Mesenchymal stem cell (in vitro differentiated cells and primary cell): ENCODE results near the gene NRIP3.

Source experiments
- DNase-seq: peaks from one replicate; pipeline ENCODE4 v3.0.0-alpha.2; 2013
- H2AFZ ChIP-seq: one replicate; pipeline ENCODE4 v1.6.1; 2013; ENCODE audit warnings: low read depth, mild to moderate bottlenecking, control low read depth, inconsistent platforms, low read length, moderate library complexity
- H2AK5ac ChIP-seq: 2 replicates; pipeline ENCODE4 v1.6.1; 2013; ENCODE audit warnings: low read length, moderate library complexity, mild to moderate bottlenecking, inconsistent platforms; ENCODE audit not compliant: severe bottlenecking
- H2BK120ac ChIP-seq: one replicate; pipeline ENCODE4 v1.6.1; 2013; ENCODE audit warnings: low read depth, mild to moderate bottlenecking, inconsistent platforms, low read length, moderate library complexity
- H2BK12ac ChIP-seq, 2 experiments: one replicate each; pipeline ENCODE4 v1.6.1; 2013; ENCODE audit warnings: inconsistent platforms in 2 of 2, low read length in 2 of 2, mild to moderate bottlenecking in 2 of 2, moderate library complexity in 2 of 2, control low read depth in 1 of 2
- H2BK15ac ChIP-seq: one replicate; pipeline ENCODE4 v1.6.1; 2013; ENCODE audit warnings: mild to moderate bottlenecking, low read depth, inconsistent platforms; ENCODE audit not compliant: poor library complexity, severe bottlenecking
- H2BK5ac ChIP-seq: 2 replicates; pipeline ENCODE4 v1.6.1; 2013; ENCODE audit warnings: low read depth, mild to moderate bottlenecking, low read length, control low read depth, inconsistent platforms; ENCODE audit not compliant: poor library complexity, severe bottlenecking
- H3K14ac ChIP-seq, 2 experiments: one replicate each; pipeline ENCODE4 v1.6.1; 2013; ENCODE audit warnings: inconsistent platforms in 2 of 2, low read length in 2 of 2, control low read depth in 1 of 2, mild to moderate bottlenecking in 1 of 2, moderate library complexity in 1 of 2
- H3K18ac ChIP-seq, 2 experiments: one replicate each; pipeline ENCODE4 v1.6.1; 2013; ENCODE audit warnings: inconsistent platforms in 2 of 2, low read length in 2 of 2, control low read depth in 1 of 2, low read depth in 1 of 2, mild to moderate bottlenecking in 1 of 2
- H3K23ac ChIP-seq, 2 experiments: one replicate each; pipeline ENCODE4 v1.6.1; 2013; ENCODE audit warnings: inconsistent platforms in 2 of 2, low read length in 2 of 2, mild to moderate bottlenecking in 2 of 2, moderate library complexity in 2 of 2, control low read depth in 1 of 2
- H3K27ac ChIP-seq: 2 replicates; pipeline ENCODE4 v1.5.1; 2013; ENCODE audit warnings: mild to moderate bottlenecking, moderate library complexity, low read length, control low read depth, inconsistent platforms; ENCODE audit not compliant: poor library complexity, severe bottlenecking
- H3K27me3 ChIP-seq, 2 experiments: 2 replicates each; pipeline versions ENCODE4 v1.6.1 to v1.7.0; 2013; ENCODE audit warnings: low read length in 2 of 2, mild to moderate bottlenecking in 2 of 2, moderate library complexity in 2 of 2, control low read depth in 1 of 2, inconsistent platforms in 1 of 2; ENCODE audit not compliant: control insufficient read depth in 1 of 2, insufficient read depth in 1 of 2
- H3K36me3 ChIP-seq, 2 experiments: 2 replicates each; pipeline versions ENCODE4 v1.6.1 to v1.7.0; 2013; ENCODE audit warnings: low read length in 2 of 2, control low read depth in 1 of 2, inconsistent platforms in 1 of 2, low read depth in 1 of 2, mild to moderate bottlenecking in 1 of 2; ENCODE audit not compliant: insufficient read depth in 2 of 2, control insufficient read depth in 1 of 2
- H3K4ac ChIP-seq, 2 experiments: one replicate each; pipeline ENCODE4 v1.6.1; 2013; ENCODE audit warnings: inconsistent platforms in 2 of 2, low read length in 2 of 2, mild to moderate bottlenecking in 2 of 2, moderate library complexity in 2 of 2, control low read depth in 1 of 2, low read depth in 1 of 2
- H3K4me1 ChIP-seq: 2 replicates; pipeline ENCODE4 v1.6.1; 2013; ENCODE audit warnings: low read depth, low read length, control low read depth; ENCODE audit not compliant: control insufficient read depth, insufficient read depth
- H3K4me2 ChIP-seq: 2 replicates; pipeline ENCODE4 v1.6.1; 2013; ENCODE audit warnings: low read length, mild to moderate bottlenecking, inconsistent platforms; ENCODE audit not compliant: poor library complexity, severe bottlenecking
- H3K4me3 ChIP-seq, 2 experiments: 2 replicates each; pipeline versions ENCODE4 v1.5.1 to v1.7.0; 2013; ENCODE audit warnings: low read length in 2 of 2, mild to moderate bottlenecking in 2 of 2, control low read depth in 1 of 2, low read depth in 1 of 2; ENCODE audit not compliant: insufficient read depth in 1 of 2
- H3K79me1 ChIP-seq: replicated peaks from 2 replicates; pipeline ENCODE4 v1.6.1; 2013; ENCODE audit warnings: mild to moderate bottlenecking, control low read depth, low read length, inconsistent platforms; ENCODE audit not compliant: poor library complexity, severe bottlenecking
- H3K9ac ChIP-seq: 2 replicates; pipeline ENCODE4 v1.7.0; 2013; ENCODE audit warnings: mild to moderate bottlenecking, low read length, moderate library complexity
- H3K9me3 ChIP-seq: 2 replicates; pipeline ENCODE4 v1.7.0; 2013; ENCODE audit warnings: mild to moderate bottlenecking, low read length; ENCODE audit not compliant: control insufficient read depth
- H4K8ac ChIP-seq: one replicate; pipeline ENCODE4 v1.6.1; 2013; ENCODE audit warnings: inconsistent platforms, mild to moderate bottlenecking, low read length, moderate library complexity
- H4K91ac ChIP-seq: one replicate; pipeline ENCODE4 v1.6.1; 2013; ENCODE audit warnings: mild to moderate bottlenecking, low read length, inconsistent platforms
- WGBS: methylation state at CpG from one replicate; pipeline ENCODE4 v1.1.7; 2013; ENCODE audit warnings: mixed read lengths; 5-methylcytosine and 5-hydroxymethylcytosine counted together

Gene NRIP3

DNA sequence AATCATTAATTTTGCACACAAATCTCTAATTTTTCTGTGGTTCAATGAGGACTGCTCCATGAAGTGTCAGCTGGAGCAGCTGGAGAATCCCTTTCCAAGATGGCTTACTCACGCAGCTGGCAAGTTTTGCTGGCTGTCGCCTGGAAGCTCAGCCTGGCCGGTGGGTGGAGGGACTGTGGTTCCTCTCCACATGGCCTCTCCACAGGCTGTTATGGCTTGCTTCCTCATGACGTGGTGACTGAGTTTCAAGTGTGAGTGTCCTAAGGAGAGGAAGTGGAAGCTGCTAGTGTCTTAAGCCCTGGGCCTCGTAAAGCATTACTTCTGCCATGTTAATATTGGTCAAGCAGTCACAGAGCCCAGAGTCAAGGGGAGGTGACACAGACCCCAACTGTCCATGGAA, 14.0 kb upstream of the NRIP3 start:
- H2BK15ac ChIP-seq, result no peak overlapping the region
- H2BK120ac ChIP-seq, result no peak overlapping the region
- no peak overlapping the region for H3K14ac ChIP-seq
- no peak overlapping the region for H2BK12ac ChIP-seq
- no peak overlapping the region for H2BK5ac ChIP-seq
- no peak overlapping the region for H2AK5ac ChIP-seq
- H3K4me3 ChIP-seq, result no peak overlapping the region
- WGBS, result 78% methylated on average over 5 of the region's 5 CpGs
- no peak overlapping the region for H3K9ac ChIP-seq
- no peaks in the 10 kb centered on the region for H3K79me1 ChIP-seq
- no peaks in the 10 kb centered on the region for H3K4me1 ChIP-seq
- DNase-seq, result peak; percentile 45
- H3K36me3 ChIP-seq, result no peaks in the 10 kb centered on the region
- no peak overlapping the region for H3K27ac ChIP-seq
- no peaks in the 10 kb centered on the region for H3K27me3 ChIP-seq
- no peaks in the 10 kb centered on the region for H3K9me3 ChIP-seq
- no peak overlapping the region for H3K4ac ChIP-seq
- H3K18ac ChIP-seq, result peak overlapping the region in 1 of 2 experiments; percentile 1
- no peak overlapping the region for H2AFZ ChIP-seq
- no peak overlapping the region for H3K23ac ChIP-seq
- no peak overlapping the region for H3K4me2 ChIP-seq
- H4K91ac ChIP-seq, result no peak overlapping the region
- H4K8ac ChIP-seq, result no peak overlapping the region

DNA sequence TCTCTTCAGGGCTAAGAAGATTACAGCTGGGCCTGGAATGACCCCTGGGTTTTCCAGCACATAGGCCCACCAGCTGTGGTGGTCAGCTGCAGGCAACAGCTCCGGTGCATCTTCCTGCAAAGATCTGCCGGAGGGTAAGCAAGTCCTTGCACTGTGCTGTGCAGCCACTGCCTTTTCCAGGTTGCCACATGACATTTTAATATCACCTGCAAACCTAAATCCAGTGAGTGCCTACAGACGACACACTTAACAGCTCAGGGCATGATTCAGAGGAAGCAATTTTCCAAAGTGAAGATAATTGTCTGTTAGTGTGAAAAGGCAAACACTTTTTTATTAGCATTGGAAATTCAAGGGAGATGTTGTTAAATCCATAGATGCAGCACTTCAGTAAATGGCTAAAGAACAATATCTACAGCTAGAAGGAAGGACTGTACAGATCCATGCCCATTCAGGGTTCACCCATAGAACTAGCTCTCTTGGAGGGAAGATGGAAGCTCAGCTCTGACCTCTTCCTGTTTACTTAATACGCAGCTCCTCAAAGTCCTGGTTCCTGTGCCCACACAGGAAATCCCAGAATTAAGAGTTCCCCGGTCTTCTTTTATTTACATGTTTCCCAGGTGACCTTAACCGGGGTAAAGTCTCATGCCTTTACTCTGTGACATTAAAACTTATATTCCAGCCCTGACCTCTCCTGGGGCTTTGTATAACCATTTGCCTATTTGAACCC, 13.3 kb upstream of the NRIP3 start:
- WGBS, result 51% methylated on average over 6 of the region's 6 CpGs
- H2BK15ac ChIP-seq, result no peak overlapping the region
- H3K27ac ChIP-seq, result no peak overlapping the region
- no peaks in the 10 kb centered on the region for H3K27me3 ChIP-seq
- H3K23ac ChIP-seq, result no peak overlapping the region
- no peak overlapping the region for H3K4me3 ChIP-seq
- no peaks in the 10 kb centered on the region for H3K4me1 ChIP-seq
- peak overlapping the region in 1 of 2 experiments; percentile 85 for H2BK12ac ChIP-seq
- peak overlapping the region in 1 of 2 experiments; percentile 66 for H3K14ac ChIP-seq
- H3K4me2 ChIP-seq, result no peak overlapping the region
- no peak overlapping the region for H2AFZ ChIP-seq
- H4K91ac ChIP-seq, result peak overlapping the region; percentile 23
- H3K9ac ChIP-seq, result no peak overlapping the region
- H3K18ac ChIP-seq, result peak overlapping the region in 1 of 2 experiments; percentile 67
- no peak for DNase-seq
- no peak overlapping the region for H3K4ac ChIP-seq
- H2AK5ac ChIP-seq, result no peak overlapping the region
- H4K8ac ChIP-seq, result peak overlapping the region; percentile 35
- no peaks in the 10 kb centered on the region for H3K79me1 ChIP-seq
- H2BK120ac ChIP-seq, result no peak overlapping the region
- H3K9me3 ChIP-seq, result no peaks in the 10 kb centered on the region
- no peaks in the 10 kb centered on the region for H3K36me3 ChIP-seq
- H2BK5ac ChIP-seq, result no peak overlapping the region

DNA sequence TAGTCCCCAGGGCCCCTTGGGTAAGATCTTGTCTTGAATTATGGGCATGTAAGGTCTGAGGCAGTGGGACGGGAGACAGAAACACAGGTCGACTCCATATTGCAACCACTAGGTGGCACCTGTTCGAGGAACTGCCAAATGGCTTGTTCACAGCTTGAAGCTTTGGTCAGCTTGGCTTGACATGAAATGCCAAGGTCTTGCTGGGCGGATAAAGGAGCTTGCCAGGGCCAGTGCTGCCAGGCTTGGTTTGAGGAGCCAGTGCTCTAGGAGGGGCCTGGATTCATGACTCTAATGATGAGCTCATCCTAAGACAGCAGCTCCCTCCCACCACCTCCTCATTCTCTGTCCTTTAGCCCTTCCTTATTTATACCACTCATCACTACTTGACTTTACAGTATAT, 11.9 kb upstream of the NRIP3 start:
- Histone ChIP-seq H2BK15ac (no peak overlapping the region), H2BK5ac (no peak overlapping the region), H3K27ac (no peak overlapping the region), H3K4me1 (no peaks in the 10 kb centered on the region), H3K4ac (no peak overlapping the region), H3K18ac (no peak overlapping the region), H3K23ac (no peak overlapping the region), H2AFZ (no peak overlapping the region), H4K8ac (no peak overlapping the region), H3K4me2 (no peak overlapping the region), H4K91ac (no peak overlapping the region), H3K4me3 (no peak overlapping the region), H3K9ac (no peak overlapping the region), H3K36me3 (no peaks in the 10 kb centered on the region), H3K14ac (no peak overlapping the region), H2BK120ac (no peak overlapping the region), H2BK12ac (no peak overlapping the region), H3K9me3 (no peaks in the 10 kb centered on the region), H2AK5ac (no peak overlapping the region), H3K27me3 (no peaks in the 10 kb centered on the region), H3K79me1 (no peaks in the 10 kb centered on the region)
- DNase-seq, result peak; percentile 80
- WGBS, result 23% methylated on average over 4 of the region's 4 CpGs

DNA sequence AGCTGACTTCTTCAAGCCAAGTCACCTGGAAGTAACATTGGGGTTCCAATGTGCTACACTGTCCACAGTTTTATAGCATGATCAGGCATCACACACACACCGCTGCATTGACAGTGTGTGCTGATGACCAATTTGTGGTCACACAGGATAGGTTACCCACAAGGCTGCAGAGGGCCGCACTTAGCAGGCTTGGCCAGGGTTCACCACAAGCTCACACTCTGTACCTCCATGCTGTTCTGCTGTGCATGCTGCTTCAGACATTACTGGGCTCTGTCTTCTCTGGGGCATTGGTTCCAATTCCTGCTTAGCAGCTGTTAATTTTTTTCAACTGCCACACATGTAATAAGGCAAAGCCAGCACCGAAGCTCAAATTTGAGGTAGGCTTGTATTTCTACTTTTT, 11.0 kb upstream of the NRIP3 start:
- H3K4me3 ChIP-seq, result no peak overlapping the region
- DNase-seq, result no peak
- H3K27me3 ChIP-seq, result no peaks in the 10 kb centered on the region
- H2BK120ac ChIP-seq, result no peak overlapping the region
- H2BK15ac ChIP-seq, result no peak overlapping the region
- H2AK5ac ChIP-seq, result no peak overlapping the region
- no peak overlapping the region for H3K27ac ChIP-seq
- H3K14ac ChIP-seq, result no peak overlapping the region
- no peak overlapping the region for H4K91ac ChIP-seq
- H3K4me2 ChIP-seq, result no peak overlapping the region
- no peak overlapping the region for H2BK12ac ChIP-seq
- no peak overlapping the region for H3K4ac ChIP-seq
- H3K4me1 ChIP-seq, result no peaks in the 10 kb centered on the region
- no peak overlapping the region for H2AFZ ChIP-seq
- no peak overlapping the region for H4K8ac ChIP-seq
- no peak overlapping the region for H2BK5ac ChIP-seq
- no peaks in the 10 kb centered on the region for H3K79me1 ChIP-seq
- no peak overlapping the region for H3K23ac ChIP-seq
- no peaks in the 10 kb centered on the region for H3K9me3 ChIP-seq
- H3K36me3 ChIP-seq, result no peaks in the 10 kb centered on the region
- 97% methylated on average over 2 of the region's 3 CpGs for WGBS
- H3K9ac ChIP-seq, result no peak overlapping the region
- H3K18ac ChIP-seq, result no peak overlapping the region
